ENCODE results near the gene PTCHD1.

Gene PTCHD1

DNA sequence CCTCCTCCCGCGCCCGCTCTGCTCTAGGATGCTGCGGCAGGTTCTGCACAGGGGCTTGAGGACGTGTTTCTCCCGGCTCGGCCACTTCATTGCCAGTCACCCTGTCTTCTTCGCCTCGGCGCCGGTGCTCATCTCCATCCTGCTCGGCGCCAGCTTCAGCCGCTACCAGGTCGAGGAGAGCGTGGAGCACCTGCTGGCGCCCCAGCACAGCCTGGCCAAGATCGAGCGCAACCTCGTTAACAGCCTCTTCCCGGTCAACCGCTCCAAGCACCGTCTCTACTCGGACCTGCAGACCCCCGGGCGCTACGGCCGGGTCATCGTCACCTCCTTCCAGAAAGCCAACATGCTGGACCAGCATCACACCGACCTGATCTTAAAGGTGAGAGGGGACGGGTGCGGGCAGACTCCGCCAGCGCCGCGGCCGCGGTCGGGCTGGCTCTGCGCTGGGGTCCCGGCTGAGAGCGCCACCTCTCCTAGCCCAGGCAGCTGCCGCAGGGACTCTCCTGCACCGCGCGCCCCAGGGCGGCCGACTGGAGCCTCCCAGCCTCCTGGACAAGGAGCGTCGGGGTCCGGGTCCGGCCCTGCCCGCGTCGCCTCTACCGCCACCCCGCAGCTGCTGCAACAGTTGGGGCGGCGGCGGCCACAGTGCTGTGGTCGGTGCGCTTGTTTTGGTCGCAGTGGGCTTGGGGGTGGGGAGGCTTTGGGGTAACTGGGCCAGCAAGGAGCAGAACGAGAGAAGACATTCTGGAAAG lies at the start of gene PTCHD1:
PTCHD1 (plus strand) TSS at position 2 of the 752 bp plus-strand sequence; CDS start at position 29, 27 bp downstream.
- DNase-seq (ENCODE audit: low read depth in 2 of 2): no peak

DNA sequence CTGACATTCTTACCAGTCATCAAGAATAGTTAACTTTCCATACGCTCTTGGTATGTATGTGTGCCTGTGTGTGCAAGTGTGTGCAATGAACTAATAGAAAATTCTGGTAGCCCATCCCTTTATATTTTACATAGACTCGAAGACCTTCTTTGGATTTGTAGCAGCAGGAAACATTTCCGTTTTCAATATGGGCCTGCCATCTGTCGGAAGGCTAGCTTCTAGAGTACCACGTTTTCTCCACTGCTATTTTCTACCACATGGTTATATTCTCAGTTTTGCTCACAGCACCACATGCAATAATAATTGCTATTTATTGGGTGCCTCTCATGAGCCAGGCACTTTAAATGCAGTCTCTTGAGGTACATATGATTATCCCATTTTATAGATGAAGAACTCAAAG lies 47.9 kb upstream of the PTCHD1 start:
- no peak for DNase-seq (ENCODE audit: low read depth in 2 of 2)

DNA sequence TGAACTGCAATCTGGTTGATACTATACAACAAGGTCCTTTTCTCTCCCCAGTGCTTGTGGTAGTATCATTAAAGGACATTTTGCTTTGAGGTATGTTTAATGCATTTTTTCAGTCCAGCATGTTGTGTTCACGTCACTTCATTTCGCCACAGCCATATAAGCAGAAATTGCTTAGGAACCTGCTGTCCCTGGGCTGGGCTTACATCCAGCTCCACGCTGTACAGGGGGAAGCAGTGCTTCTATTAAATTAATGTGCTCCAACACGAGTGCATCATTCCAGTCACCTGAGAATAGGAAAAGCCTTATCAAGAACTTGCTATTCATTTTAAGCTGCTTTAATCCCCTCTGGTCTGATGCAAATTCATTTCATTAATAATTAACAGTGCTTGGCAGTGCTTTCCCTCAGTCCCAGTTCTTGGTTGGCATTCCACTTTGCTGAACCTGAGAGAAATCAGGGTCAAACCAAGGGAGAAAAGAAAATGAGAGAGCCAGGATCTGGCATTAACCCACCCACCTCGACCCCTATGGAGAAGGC lies 47.4 kb upstream of the PTCHD1 start:
- DNase-seq (ENCODE audit: low read depth in 2 of 2): no peak

DNA sequence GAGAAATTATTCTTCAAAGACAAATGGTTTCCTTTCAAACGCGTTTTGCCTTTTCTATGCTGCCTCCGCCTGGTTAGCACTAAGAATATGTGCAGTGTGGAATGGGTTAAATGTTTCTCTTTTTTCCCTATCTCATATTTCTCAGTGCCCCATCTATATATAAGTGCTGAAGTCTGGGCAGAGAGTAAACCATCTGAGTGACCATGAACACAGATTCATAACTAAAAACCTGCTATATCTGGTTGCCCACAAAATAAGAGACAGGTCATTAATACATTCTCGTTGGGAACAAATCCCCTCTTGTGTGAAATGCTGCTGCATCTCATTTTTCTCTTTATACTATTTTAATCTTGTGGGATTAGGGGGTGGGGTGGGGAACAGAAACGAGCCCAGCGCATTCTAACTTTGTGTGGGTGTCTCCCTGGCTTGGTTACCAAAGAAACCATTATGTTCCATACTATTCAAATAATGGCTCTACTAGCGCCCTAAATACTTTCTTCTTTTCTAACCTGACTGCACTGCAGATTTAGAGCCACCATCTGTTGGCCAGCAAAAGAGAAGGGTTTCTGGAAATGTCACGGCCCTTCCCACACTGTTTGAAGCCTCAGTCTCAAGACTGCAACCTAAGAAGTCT lies 42.2 kb upstream of the PTCHD1 start:
- DNase-seq (ENCODE audit: low read depth in 2 of 2): no peak

DNA sequence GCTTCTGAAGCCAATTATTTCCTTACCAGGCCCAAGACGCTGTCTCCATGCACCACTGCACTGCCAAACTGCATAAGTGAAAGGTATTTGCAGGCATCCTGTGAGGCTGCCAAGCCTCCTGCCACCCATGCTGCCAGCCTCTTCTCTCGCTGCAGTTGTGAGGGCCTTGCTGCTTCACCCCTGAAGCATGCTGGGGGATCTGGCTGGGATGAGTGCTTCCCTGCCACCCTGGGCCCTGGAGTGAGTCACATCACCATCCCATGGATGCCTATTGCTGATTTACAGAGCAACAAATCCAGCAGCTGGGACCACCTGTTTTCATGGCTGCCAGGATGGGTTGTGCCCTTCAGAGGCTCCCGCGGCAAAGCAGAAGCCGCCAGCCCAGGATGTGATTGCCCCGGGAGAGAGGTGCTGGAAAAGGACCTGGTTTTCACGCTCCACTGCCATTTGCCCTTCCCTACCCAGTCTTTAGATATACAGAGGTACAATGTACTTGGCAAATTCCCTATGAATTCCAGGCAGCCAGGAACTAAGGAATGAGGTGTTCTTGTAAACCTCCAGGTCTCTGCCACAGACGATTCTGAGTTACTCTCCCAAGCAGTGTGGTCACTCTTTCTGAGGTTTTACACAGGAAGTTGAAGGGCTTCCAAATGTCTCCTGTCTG lies 41.5 kb upstream of the PTCHD1 start:
- DNase-seq (ENCODE audit: low read depth in 2 of 2): no peak

DNA sequence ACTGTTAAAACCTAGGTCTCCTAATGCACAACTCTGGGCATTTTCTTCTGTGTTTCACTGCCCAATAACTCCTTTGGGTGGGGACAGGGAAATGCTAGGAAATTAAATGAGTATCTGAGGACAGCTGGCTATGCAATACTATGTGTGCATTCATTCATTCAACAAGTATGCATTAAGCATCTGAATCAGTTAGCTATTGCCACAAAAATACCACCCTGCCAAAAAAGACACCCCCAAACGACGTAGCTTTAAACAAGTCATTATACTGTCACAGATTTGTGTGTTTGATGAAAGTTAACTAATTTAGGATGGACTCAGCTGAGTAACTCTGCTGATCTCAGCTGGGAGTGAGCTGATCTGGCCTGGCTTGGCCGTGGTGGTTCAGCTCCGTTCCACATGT lies 29.8 kb upstream of the PTCHD1 start:
- DNase-seq (ENCODE audit: low read depth in 2 of 2): no peak

DNA sequence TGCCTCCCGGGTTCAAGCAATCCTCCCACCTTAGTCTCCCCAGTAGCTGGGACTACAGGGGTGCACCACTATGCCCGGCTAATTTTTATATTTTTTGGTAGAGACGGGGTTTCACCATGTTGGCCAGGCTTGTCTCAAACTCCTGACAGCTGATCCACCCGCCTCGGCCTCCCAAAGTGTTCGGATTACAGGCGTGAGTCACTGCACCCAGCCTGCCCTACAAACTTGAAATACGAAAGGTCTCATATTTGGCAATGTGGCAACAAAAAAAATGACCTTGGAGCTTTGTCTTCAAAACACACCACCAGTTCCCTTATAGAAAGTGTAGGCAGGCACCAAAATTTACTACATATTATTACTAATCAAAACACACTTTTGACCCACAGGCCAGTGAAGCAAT lies 22.9 kb upstream of the PTCHD1 start:
- DNase-seq (ENCODE audit: low read depth in 2 of 2): no peak

DNA sequence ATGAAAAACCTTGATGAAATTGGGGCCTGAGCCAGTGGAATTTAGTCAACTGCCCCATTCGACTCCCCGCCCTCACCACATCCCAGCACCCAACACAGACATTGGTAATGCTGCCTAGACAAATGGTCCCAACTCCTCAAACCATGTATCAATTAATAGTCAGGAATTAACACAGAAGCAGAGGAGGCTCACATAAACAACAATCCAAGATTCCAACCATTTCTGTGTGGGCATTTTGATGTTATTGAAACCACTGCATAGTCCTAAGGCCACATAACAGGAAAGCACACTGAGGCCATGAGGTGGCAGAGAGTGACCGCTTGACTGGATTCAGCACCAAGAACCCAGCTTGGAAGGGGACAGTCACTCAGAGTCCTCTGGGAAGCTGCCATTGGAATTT lies 22.5 kb upstream of the PTCHD1 start:
- no peak for DNase-seq (ENCODE audit: low read depth in 2 of 2)

DNA sequence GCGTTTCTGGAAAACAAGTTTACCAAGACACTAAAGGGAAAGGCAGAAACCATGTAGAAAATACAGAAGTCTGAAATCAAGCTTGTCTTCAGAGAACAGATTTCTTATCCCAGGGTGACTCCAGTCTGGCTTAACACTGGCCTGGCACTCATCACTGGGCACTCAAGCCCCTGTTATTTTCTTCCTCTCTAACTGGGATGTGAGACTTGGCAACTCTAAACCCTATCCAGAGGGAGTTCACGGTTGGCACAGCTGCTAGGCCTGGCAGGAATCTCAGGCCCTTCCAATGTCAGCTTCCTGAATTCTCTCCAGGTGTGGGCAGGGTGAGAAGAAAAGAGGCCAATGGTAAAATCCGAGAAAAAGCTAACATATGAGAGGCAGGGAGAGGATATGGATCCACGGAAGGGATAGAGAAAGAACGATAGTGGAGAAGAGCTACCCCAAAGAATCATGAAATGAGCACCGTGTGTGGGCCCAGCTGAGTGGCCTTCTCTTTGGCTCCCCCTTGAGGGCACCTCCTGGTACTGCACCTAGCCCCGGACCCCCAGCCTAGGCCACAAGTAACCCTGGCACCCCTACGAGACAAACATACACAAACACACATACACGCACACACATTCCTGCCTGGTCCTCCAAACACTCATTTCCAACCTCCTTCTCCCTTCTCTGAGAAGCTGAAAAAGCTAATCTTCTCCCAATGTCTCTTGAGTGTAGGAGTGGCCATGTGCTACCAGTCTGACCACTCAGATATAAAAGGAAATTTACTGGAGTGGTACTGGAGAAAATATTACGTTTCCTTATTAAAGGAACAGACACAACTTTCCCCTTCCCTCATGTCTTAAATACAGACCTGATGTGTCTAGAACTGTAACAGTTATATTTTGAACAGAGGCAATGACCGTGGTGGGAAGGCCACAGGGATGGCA lies 16.6 kb upstream of the PTCHD1 start:
- no peak for DNase-seq (ENCODE audit: low read depth in 2 of 2)

DNA sequence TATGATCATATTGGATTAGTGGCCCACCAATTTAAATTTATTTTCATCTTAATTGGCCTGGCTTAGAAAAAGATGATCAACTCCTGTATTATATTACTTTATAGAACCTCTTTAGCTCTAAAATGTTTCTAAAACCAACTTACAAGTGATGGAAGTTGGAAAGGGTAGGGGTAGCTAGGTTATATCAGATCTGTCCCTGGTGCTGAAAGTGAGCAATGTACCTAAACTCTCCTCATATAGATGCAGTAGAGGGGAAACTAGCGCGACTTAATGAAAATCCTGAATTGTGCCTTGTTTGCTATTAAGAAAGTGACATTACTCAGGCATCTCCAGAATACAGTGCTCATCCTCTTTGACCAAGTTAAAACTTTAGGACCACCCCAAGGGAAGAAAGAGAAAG lies 7.5 kb upstream of the PTCHD1 start:
- DNase-seq (ENCODE audit: low read depth in 2 of 2): no peak

DNA sequence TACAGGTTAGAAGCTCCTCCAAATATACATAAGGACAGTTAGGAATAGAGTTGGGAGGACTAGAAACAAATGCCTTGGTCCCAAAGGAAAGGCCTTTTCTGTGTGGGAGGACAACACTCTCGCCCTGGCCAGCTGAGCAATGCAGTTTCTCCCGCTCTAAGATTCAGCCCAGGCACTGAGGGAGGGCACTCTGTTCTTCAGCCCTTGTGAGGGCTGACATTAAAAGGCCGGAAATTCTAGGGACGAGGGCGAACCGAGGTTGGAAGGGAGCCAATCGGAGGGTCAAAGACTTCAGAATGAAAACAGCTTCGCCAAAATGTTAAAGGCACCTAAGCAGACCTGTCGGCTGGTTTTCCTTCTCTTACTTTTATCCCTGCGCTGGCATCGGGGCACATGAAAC lies 2.9 kb upstream of the PTCHD1 start:
- DNase-seq (ENCODE audit: low read depth in 2 of 2): no peak

DNA sequence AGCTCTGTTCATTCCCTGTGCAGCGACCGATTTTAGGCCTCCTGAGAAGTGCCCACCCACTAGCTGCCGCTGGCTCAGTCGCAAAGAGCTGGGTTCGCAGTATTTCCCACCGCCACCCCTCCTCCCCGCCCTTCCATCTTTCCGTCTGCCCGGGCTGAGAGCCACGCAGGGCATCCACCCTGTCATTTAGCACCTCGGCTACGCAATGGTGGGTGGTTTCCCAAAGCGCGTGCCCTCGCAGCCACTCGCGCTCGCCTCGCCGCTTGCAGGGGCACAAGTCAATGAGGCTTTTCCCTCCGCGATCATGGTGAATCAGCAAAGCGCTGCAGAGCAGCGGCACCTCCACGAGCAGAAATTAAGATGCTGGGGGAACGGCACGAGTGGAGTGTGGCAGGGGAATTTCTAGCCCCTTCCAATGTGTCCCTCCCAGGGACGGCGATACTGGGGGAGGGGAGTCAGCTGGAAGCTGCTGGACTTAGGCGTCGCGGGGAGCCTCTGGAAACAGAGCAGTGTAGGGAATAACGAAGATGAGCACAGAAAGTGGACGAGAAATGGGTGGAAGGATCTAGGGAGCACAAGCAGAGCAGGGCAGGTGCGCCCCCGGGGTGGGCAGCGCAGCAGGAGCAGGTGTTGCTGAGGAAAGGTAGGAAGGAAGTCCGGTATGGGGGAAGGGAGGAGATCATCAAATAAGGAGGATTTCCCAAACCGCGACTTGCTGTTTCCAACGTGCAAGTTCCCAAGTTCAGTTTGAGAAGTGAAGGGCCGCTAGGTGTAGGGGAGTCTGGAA lies 2.4 kb upstream of the PTCHD1 start:
- DNase-seq (ENCODE audit: low read depth in 2 of 2): no peak

DNA sequence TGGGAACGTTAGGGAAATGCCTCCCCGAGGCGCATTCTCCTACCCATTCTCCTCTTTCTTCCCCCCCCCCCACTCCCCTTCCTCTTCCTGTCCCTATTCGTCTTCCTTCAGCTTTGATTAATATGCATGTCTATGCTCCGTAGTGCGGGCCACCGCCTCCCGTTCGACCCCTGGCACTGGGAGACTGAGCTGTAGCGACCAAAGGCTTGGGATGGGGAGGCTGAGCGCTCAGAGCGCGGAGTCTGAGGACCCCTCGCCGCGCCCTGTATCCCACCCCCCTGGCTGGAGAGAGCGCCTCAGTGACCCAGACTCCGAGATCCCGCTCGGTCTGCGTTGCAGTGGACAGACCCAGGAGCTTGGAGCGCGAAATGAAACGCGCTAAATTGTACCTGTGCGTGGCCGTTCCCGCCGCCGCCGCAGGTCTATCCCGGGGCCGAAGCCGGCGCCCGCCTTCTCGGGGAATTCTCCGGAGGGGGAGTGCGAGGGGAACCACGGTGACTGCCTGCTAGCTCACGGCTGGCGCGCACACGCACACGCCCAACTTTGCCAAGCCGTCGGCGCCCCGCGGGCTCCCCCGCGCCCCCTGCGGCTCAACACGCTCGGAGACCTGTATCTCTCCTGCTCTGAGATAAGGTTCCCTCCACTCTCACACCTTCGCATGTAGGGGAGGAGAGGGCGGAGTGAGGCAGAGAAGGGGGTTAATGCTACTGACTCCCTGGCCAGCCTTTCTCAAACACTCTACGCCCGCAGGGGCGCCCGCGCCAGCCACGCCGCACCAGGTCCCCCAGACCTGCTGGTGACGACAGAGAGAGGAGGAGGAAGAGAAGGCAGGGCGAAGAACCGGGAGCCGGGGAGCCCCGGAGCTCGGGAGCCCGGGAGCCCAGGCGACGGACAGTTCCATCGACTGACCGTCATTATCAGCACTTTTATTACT lies 1.5 kb upstream of the PTCHD1 start:
- DNase-seq (ENCODE audit: low read depth in 2 of 2): no peak

DNA sequence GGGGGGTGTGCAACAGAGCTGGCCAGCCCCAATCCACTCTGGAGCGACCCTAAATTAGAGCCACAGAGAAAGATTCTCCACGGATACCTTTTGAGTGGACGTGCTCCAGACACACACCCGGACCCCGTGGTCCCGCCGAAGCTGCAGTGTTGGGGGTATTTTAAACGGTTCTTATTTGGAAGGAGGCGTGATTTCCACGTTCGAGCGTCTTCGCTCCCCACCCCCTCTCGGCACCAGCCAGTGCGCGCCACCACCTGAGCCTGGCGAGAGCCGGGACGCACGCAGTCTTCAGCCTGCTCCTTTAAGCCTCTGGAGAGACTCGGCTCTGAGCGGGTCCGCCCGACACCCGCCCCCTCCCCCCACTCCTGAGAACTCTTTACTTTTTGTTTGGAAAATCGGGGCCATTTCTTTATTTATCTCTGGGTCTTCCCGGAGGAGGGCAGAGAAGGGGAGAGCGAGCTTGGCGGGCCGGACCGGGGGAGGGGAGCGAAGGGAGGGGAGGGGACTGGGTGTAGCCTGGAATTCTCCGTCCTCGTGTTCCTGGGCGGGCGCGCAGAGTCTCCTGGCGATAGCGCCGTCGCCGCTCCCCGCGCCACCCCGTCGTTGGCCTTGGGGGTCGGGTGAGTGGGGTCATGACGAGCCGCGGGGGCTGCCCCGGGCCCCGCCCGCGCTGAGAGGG lies 668 bp upstream of the PTCHD1 start:
- DNase-seq (ENCODE audit: low read depth in 2 of 2): no peak

DNA sequence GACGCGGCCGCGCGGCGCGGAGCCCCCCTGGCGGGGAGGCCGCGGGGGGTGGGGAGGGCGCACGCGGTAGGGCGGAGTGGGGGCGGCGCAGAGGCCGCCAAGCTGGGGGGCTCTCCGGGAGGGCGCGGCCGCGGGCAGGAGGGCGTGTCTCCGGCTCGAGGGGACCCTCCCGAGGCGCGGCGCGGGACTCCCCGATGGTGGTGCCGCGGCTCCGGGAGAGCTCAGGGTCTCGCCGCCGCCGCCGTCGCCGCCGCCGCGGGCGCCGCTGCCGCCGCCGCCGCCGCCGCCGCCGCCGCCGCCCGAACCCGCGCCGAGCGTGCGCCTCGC lies 165 bp upstream of the PTCHD1 start:
- DNase-seq (ENCODE audit: low read depth in 2 of 2): no peak

DNA sequence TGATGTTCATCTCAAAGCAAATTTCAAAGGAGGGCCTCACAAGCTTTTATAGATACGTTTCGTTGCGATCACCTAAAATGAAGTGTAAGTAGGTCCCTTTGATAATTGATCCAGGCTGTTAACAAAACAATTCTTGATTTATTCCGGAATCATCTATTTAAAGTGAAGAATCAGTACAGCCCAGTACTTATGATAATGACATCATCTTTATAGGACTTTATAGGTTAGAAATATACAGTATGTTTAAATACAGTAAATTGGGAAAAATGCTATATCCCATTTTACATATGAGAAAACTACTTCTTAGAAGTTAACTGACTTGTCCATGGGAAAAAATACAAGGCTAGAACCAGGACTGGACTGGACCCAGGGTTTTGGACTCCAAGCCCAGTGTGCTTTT lies 3.7 kb downstream of the PTCHD1 start:
- DNase-seq (ENCODE audit: low read depth in 2 of 2): no peak

DNA sequence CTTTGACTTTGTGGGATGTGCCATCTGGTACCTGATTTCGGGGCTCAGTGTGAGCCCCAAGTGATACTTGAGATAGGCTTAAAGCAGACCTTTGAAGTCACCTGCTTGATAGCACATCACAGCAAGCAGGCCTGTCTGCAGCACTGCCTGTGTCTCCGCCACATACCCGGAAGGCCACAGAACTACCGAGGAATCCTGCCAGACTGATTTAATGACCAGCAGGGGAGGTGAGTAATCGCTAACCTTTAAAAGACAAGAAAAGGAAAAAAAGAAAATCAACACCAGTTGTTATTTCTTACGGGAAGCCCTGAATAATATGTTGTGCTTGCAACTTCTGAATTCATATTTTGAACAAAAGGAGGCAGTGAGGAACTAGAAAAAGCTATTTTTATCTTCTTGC lies 6.8 kb downstream of the PTCHD1 start:
- no peak for DNase-seq (ENCODE audit: low read depth in 2 of 2)

DNA sequence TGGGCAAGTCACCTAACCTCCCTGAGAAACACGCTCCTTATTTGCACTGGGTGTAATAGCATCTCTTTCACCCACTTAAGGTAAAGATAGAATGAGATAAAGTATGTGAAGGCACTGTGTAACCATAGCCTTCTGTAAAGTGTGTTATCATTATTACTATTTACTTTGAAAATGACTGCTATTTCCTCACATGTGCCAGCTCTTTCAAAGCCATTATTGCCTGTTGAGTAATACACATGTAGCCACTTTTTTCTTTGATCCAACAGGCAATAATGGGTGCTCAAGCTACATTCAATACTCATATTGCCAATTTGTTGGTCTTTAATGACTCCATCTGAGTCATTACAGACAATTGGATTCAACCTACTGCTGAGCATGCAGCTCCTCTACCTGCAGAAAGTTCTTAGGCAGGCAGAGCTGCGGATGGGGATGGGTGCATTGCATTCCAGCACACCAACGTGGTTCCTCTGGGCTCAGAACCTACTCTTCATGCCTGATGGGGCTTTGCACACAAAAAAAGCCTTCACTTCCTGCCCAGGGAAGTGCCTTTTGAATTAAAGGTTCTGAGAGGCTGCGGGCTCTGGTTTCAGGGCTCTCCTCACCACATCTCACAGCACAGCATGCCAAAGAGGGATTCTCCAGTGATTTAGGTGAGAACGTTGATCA lies 9.7 kb downstream of the PTCHD1 start:
- no peak for DNase-seq (ENCODE audit: low read depth in 2 of 2)

DNA sequence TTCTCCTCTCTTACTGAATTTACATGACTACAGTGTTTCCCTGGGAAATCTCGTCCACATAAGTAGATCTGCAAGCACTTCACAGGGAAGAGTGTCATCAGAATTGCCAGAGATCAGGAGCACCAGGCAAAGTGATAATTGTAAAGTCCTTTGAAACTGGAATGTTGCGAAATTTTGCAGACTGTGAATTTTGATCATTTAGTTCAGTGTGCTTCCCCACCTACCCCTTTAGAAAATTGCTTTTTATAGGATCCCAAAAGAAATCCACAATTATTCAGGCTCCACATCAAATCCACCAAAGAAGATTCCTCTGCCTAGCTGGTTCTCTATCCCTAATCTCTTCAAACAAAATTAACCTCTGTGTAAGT lies 10.2 kb downstream of the PTCHD1 start:
- DNase-seq (ENCODE audit: low read depth in 2 of 2): no peak

Data from fibroblast of skin of left quadriceps (primary cell).